CD14-positive monocyte (primary cell): ENCODE measurements around the gene TNFSF4. TPM values are rescaled to one million over a fixed set of nuclear protein-coding genes. Genes with fewer than 3 reads are reported as not detected.

Experiments
- DNase-seq, 3 donors: peaks; one replicate each; pipeline ENCODE4 v3.0.0-alpha.2; 2011 to 2022
- H2AFZ ChIP-seq: 2 replicates; pipeline ENCODE4 v1.6.0; 2012; ENCODE audit warnings: mild to moderate bottlenecking, low read depth, low read length, inconsistent platforms; ENCODE audit not compliant: insufficient read depth, poor library complexity, severe bottlenecking
- H3K27ac ChIP-seq, 2 donors: 1 replicate in 1 of 2; 2 replicates in 1 of 2; pipeline ENCODE4 v1.5.1; 2012 to 2013; ENCODE audit warnings: low read length in 2 of 2, control low read depth in 1 of 2, inconsistent platforms in 1 of 2, low read depth in 1 of 2, mild to moderate bottlenecking in 1 of 2
- H3K27me3 ChIP-seq, 2 donors: one replicate each; pipeline versions ENCODE4 v1.6.0 to v1.6.1; 2011 to 2013; ENCODE audit warnings: low read length in 2 of 2; ENCODE audit not compliant: control insufficient read depth in 2 of 2, insufficient read depth in 2 of 2
- H3K36me3 ChIP-seq, 2 donors: replicated peaks in 1 of 2; 1 replicate in 1 of 2; 2 replicates in 1 of 2; pipeline versions ENCODE4 v1.5.1 to v1.6.1; 2012 to 2013; ENCODE audit warnings: low read length in 2 of 2, control low read depth in 1 of 2, inconsistent platforms in 1 of 2, mild to moderate bottlenecking in 1 of 2; ENCODE audit not compliant: insufficient read depth in 2 of 2, control insufficient read depth in 1 of 2
- H3K4me1 ChIP-seq, 2 donors: 1 replicate in 1 of 2; 2 replicates in 1 of 2; pipeline versions ENCODE4 v1.5.1 to v1.6.1; 2012 to 2013; ENCODE audit warnings: low read length in 2 of 2, control low read depth in 1 of 2, inconsistent platforms in 1 of 2, mild to moderate bottlenecking in 1 of 2, moderate library complexity in 1 of 2; ENCODE audit not compliant: insufficient read depth in 2 of 2, control insufficient read depth in 1 of 2
- H3K4me2 ChIP-seq: replicated peaks from 2 replicates; pipeline ENCODE3; 2012; ENCODE audit warnings: low read length, moderate library complexity, mild to moderate bottlenecking; ENCODE audit not compliant: poor library complexity, severe bottlenecking; ENCODE audit errors: extremely low read depth
- H3K4me3 ChIP-seq, 3 experiments: fragments of 200-600 bp in 1 of 3; sonication (generic) in 1 of 3; replicated peaks in 1 of 3; 1 replicate in 2 of 3; 2 replicates in 1 of 3; pipeline ENCODE4 v1.5.1; 2011 to 2013; ENCODE audit warnings: low read length in 3 of 3, mild to moderate bottlenecking in 3 of 3, control low read depth in 2 of 3, low read depth in 2 of 3, inconsistent platforms in 1 of 3, moderate library complexity in 1 of 3
- H3K79me2 ChIP-seq: 2 replicates; pipeline ENCODE4 v1.6.0; 2012; ENCODE audit warnings: mild to moderate bottlenecking, control low read depth, inconsistent platforms, low read length, moderate library complexity; ENCODE audit not compliant: insufficient read depth
- H3K9ac ChIP-seq: 2 replicates; pipeline ENCODE4 v1.6.0; 2017; ENCODE audit warnings: low read length, mild to moderate bottlenecking; ENCODE audit not compliant: insufficient read depth, poor library complexity, severe bottlenecking
- H3K9me3 ChIP-seq, 2 donors: replicated peaks in 1 of 2; 1 replicate in 1 of 2; 2 replicates in 1 of 2; pipeline versions ENCODE4 v1.5.1 to v1.6.1; 2012 to 2013; ENCODE audit warnings: low read length in 2 of 2, control low read depth in 1 of 2; ENCODE audit not compliant: control insufficient read depth in 1 of 2, insufficient read depth in 1 of 2
- H4K20me1 ChIP-seq: 2 replicates; pipeline ENCODE4 v1.6.0; 2012; ENCODE audit warnings: mild to moderate bottlenecking, low read length, control low read depth, moderate library complexity; ENCODE audit not compliant: insufficient read depth
- H3K27ac Mint-ChIP-seq, 7 donors: one replicate each; pipeline ENCODE4 v1.8.0; 2020; ENCODE audit warnings: mild to moderate bottlenecking in 7 of 7, mixed read lengths in 7 of 7, moderate library complexity in 6 of 7, inconsistent platforms in 2 of 7
- H3K27me3 Mint-ChIP-seq, 3 donors: one replicate each; pipeline ENCODE4 v1.8.0; 2021 to 2022; ENCODE audit warnings: low read depth in 3 of 3, mild to moderate bottlenecking in 3 of 3, mixed read lengths in 3 of 3, moderate library complexity in 3 of 3, inconsistent platforms in 1 of 3
- H3K36me3 Mint-ChIP-seq, 2 donors: one replicate each; pipeline ENCODE4 v1.8.0; 2020; ENCODE audit warnings: mixed read lengths in 2 of 2, inconsistent platforms in 1 of 2, mild to moderate bottlenecking in 1 of 2
- H3K4me1 Mint-ChIP-seq: one replicate; pipeline ENCODE4 v1.8.0; 2020; ENCODE audit warnings: mild to moderate bottlenecking, mixed read lengths
- H3K4me3 Mint-ChIP-seq, 2 donors: one replicate each; pipeline ENCODE4 v1.8.0; 2020; ENCODE audit warnings: mild to moderate bottlenecking in 2 of 2, mixed read lengths in 2 of 2, moderate library complexity in 1 of 2
- H3K9me3 Mint-ChIP-seq, 7 donors: one replicate each; pipeline ENCODE4 v1.8.0; 2020 to 2022; ENCODE audit warnings: mixed read lengths in 7 of 7, mild to moderate bottlenecking in 6 of 7, moderate library complexity in 6 of 7, inconsistent platforms in 2 of 7
- CTCF ChIP-seq: fragments of 200-600 bp; IDR thresholded peaks from one replicate; pipeline ENCODE4 v1.8.0; 2022; ENCODE audit warnings: antibody characterized with exemption, mild to moderate bottlenecking
- WGBS: methylation state at CpG from one replicate; pipeline ENCODE4 v1.1.5; 2013; ENCODE audit warnings: missing lambda C conversion rate; ENCODE audit not compliant: insufficient coverage; 5-methylcytosine and 5-hydroxymethylcytosine counted together
- intact Hi-C, 2 donors: fragments of 100-400 bp; cut with micrococcal nuclease; formaldehyde crosslinking; loops; one replicate each; pipeline versions ENCODE4 v1.15.0 to v1.15.1; 2023
- polyA plus RNA-seq, 3 donors: library from polyadenylated mRNA; depleted of rRNA in 1 of 3; unstranded in 2 of 3; stranded (reverse) in 1 of 3; fragments of 300-500 nt in 2 of 3; fragments of >200 nt in 1 of 3; fragmentation: Illumina TruSeq in 2 of 3; gene quantifications; 1 replicate in 2 of 3; 2 replicates in 1 of 3; pipeline ENCODE4 v1.2.3, GENCODE V29; 2012 to 2021

Gene TNFSF4
- polyA plus RNA-seq, 3 donors, result 0.21 to 0.40 (median 0.38) TPM

DNA sequence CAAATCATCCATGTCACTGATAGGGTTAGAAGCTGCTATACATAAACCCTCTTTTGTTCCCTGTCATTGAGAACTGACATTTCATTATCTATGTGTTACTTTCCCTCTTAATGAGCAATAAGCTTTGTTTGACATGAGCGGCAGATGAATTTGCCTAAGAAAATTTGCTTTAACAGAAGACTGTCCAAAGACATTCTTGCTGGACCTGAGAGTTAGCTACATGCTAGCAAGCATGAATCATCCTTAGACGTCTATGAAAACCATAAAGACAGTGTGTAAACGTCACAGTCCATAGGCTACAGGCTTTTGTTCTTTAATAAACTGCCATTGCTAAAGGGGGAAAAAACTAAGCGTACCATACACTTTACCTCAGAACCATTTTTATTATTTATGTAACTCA, 73.1 kb downstream of the TNFSF4 start:
- DNase-seq, result no peak
- Histone ChIP-seq H3K9me3 (no peaks in the 10 kb centered on the region), H3K4me2 (no peak overlapping the region), H3K27me3 (no peaks in the 10 kb centered on the region), H2AFZ (no peak overlapping the region), H3K79me2 (no peaks in the 10 kb centered on the region), H4K20me1 (no peaks in the 10 kb centered on the region), H3K36me3 (no peaks in the 10 kb centered on the region), H3K9ac (no peak overlapping the region), H3K4me1 (no peaks in the 10 kb centered on the region), H3K4me3 (no peak overlapping the region), H3K27ac (no peak overlapping the region)
- H3K27me3 Mint-ChIP-seq, result no peaks in the 10 kb centered on the region
- no peak for TF ChIP-seq CTCF
- H3K9me3 Mint-ChIP-seq, result peaks cover 0 to 3% (median 0%) of the 10 kb centered on the region in 7 donors
- no peaks in the 10 kb centered on the region for H3K4me1 Mint-ChIP-seq
- no peak overlapping the region for H3K27ac Mint-ChIP-seq
- H3K4me3 Mint-ChIP-seq, result no peak overlapping the region
- intact Hi-C loops, result no loop called here
- 100% methylated on average over 1 of the region's 4 CpGs for WGBS
- H3K36me3 Mint-ChIP-seq, result no peaks in the 10 kb centered on the region

Other genes starting within 250 kb of the TNFSF4 start
- not detected for gene TNFSF18, start 156.4 kb downstream of the TNFSF4 start, polyA plus RNA-seq